ENCODE data around the gene GALNT15.
A peak's percentile ranks its signal among the peaks of the same experiment; 100 is the strongest.

Gene GALNT15

DNA sequence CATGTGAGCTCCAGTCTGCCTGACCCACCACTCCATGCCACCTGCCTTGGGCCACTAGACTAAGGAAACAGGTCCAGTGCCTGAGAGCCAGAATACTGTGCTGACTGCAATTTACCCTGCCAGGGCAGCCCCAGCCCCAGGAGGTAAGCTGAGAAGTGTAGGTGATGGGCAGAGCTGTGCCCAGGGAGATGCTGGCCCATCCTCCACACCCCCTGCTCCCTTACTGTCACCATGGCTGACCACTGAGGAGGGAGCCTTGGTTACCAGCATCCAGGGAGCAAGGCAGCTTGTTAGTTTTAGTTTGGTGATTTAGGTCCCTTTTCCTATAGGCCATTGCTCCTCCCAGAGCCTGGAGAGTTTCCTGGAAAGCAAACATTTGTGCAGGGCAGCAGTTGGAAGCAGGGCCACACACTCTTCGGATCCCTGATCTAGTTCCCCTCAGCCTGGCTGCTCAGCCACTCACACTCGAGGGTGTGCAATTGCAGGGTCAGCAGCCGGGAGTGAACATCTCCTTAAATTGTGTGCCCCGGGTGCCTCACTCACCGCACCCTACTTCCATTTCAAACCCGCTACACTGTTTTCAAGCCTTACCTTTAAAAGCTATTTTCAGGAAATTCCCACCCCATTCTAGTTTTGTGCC, 2.0 kb downstream of the GALNT15 start:
- no peak overlapping the region for H3K4me3 ChIP-seq (ENCODE audit: severe bottlenecking)
- H3K27me3 ChIP-seq (ENCODE audit: insufficient read depth, poor library complexity, severe bottlenecking): no peaks in the 10 kb centered on the region
- H3K9me3 ChIP-seq (ENCODE audit: severe bottlenecking): no peaks in the 10 kb centered on the region
- TF ChIP-seq, protein P1, sequence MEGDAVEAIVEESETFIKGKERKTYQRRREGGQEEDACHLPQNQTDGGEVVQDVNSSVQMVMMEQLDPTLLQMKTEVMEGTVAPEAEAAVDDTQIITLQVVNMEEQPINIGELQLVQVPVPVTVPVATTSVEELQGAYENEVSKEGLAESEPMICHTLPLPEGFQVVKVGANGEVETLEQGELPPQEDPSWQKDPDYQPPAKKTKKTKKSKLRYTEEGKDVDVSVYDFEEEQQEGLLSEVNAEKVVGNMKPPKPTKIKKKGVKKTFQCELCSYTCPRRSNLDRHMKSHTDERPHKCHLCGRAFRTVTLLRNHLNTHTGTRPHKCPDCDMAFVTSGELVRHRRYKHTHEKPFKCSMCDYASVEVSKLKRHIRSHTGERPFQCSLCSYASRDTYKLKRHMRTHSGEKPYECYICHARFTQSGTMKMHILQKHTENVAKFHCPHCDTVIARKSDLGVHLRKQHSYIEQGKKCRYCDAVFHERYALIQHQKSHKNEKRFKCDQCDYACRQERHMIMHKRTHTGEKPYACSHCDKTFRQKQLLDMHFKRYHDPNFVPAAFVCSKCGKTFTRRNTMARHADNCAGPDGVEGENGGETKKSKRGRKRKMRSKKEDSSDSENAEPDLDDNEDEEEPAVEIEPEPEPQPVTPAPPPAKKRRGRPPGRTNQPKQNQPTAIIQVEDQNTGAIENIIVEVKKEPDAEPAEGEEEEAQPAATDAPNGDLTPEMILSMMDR (IDR thresholded peaks at IDR 0.05; ENCODE audit: poor library complexity, severe bottlenecking): no peak
- no peak for ATAC-seq (ENCODE audit: low read depth)
- H3K36me3 ChIP-seq (ENCODE audit: low read depth): no peaks in the 10 kb centered on the region
- DNase-seq (ENCODE audit: low spot score): no peak
- no peak overlapping the region for H3K27ac ChIP-seq (ENCODE audit: poor library complexity, severe bottlenecking)
- H3K4me1 ChIP-seq (ENCODE audit: insufficient read depth, poor library complexity, severe bottlenecking): peaks cover 4% of the 10 kb centered on the region

DNA sequence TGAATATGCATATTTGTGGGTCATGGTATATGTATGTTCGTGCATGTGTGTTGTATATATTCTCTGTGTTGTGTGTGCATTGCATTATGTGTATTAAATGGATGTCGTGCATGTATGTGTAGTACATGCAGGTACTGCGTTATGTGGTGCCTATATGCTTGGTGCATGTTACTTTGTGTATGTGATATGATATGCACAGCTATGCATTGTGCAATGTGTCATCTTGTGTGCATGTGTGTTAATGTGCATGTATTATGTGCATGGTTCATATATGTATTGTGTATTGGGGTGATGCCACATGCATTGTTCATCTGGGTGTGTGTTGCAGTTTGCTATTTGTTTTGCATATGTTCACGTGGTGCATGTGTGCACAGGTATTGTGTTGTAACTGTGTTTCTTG, 2.9 kb downstream of the GALNT15 start:
- Histone ChIP-seq H3K36me3 (ENCODE audit: low read depth) (no peaks in the 10 kb centered on the region), H3K4me3 (ENCODE audit: severe bottlenecking) (no peak overlapping the region), H3K27me3 (ENCODE audit: insufficient read depth, poor library complexity, severe bottlenecking) (no peaks in the 10 kb centered on the region), H3K4me1 (ENCODE audit: insufficient read depth, poor library complexity, severe bottlenecking) (peaks cover 4% of the 10 kb centered on the region), H3K27ac (ENCODE audit: poor library complexity, severe bottlenecking) (no peak overlapping the region), H3K9me3 (ENCODE audit: severe bottlenecking) (no peaks in the 10 kb centered on the region)
- ATAC-seq (ENCODE audit: low read depth) (no peak), DNase-seq (ENCODE audit: low spot score) (no peak)
- TF ChIP-seq, protein P1 (IDR thresholded peaks at IDR 0.05; ENCODE audit: poor library complexity, severe bottlenecking): no peak

DNA sequence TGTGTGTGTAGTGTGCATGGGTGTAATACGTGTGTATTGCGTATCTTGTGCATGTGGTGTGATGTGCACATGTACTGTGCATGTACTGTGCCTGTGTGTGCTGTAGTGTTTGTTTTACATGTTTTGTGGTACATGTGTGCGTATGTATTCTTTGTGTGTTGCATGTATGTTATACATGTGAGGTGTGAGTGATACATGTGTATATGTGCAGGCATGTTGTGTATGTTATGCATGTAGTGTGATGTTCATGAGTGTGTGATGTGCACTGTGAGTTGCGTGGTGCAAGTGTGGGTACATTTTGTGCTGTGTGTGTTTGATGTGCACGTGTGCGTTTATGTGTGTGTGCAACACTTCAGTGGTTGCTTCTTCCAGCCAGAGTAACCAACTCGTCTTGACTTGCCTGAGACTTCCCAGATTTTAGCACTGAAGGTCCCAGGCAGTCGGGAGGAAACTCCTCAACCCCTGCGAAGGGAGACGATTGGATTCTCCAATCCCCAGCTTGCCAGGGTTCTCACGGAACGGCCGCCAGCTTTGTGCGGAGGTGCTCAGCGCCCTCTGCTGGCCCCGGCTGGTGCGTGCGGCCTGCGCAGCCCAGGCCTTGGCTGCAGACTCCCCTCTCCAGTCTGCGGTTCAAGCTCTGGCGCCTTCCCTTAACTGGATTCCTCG, 3.6 kb downstream of the GALNT15 start:
- H3K27me3 ChIP-seq (ENCODE audit: insufficient read depth, poor library complexity, severe bottlenecking): no peaks in the 10 kb centered on the region
- no peaks in the 10 kb centered on the region for H3K36me3 ChIP-seq (ENCODE audit: low read depth)
- peaks cover 4% of the 10 kb centered on the region for H3K4me1 ChIP-seq (ENCODE audit: insufficient read depth, poor library complexity, severe bottlenecking)
- H3K4me3 ChIP-seq (ENCODE audit: severe bottlenecking): no peak overlapping the region
- TF ChIP-seq, protein P1 (IDR thresholded peaks at IDR 0.05; ENCODE audit: poor library complexity, severe bottlenecking): peak; percentile 97
- H3K9me3 ChIP-seq (ENCODE audit: severe bottlenecking): no peaks in the 10 kb centered on the region
- no peak overlapping the region for H3K27ac ChIP-seq (ENCODE audit: poor library complexity, severe bottlenecking)
- DNase-seq (ENCODE audit: low spot score): no peak
- ATAC-seq (ENCODE audit: low read depth): peak; percentile 83

DNA sequence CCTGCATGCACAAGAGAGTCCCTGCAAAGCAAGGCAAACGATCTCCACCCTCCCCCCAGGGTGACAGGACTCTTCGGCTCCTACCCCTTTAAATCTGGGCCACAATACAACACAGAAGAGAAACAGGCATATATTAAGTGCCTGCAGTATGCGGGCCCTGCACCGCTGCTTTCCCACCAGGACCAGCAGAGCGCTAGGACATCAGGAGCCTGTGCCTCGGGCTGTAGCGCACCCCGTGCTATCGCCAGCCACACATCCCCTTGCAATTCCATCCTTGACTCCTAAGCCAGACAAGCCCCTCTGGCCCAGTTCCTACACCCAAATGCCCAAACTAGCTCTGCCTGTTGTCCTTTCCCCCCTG, 4.1 kb downstream of the GALNT15 start:
- Histone ChIP-seq H3K9me3 (ENCODE audit: severe bottlenecking) (no peaks in the 10 kb centered on the region), H3K4me1 (ENCODE audit: insufficient read depth, poor library complexity, severe bottlenecking) (peaks cover 4% of the 10 kb centered on the region), H3K27ac (ENCODE audit: poor library complexity, severe bottlenecking) (no peak overlapping the region), H3K4me3 (ENCODE audit: severe bottlenecking) (no peak overlapping the region), H3K27me3 (ENCODE audit: insufficient read depth, poor library complexity, severe bottlenecking) (no peaks in the 10 kb centered on the region), H3K36me3 (ENCODE audit: low read depth) (no peaks in the 10 kb centered on the region)
- no peak for DNase-seq (ENCODE audit: low spot score)
- no peak; the same call in 2 of the 3 replicates for ATAC-seq (ENCODE audit: low read depth)
- TF ChIP-seq, protein P1 (IDR thresholded peaks at IDR 0.05; ENCODE audit: poor library complexity, severe bottlenecking): peak; percentile 80

DNA sequence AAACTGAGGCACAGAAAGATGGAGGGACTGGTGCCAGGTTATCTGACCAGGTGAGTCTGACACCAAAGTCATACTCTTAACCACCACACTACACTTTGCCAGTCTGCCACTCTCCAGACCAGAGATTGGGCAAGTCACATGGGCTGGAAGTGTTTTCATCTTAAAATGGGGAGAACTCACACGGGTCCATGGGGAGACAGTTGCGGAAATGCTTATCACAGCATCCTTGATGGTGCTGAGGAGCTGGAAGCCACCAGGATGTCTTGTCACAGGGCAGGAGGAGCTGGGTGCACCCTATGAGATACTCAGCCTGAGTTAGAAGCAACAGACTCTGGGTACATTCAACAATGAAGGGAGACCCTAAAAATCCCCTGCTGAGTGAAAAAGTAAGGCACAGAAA, 4.8 kb downstream of the GALNT15 start:
- no peak overlapping the region for H3K27ac ChIP-seq (ENCODE audit: poor library complexity, severe bottlenecking)
- H3K27me3 ChIP-seq (ENCODE audit: insufficient read depth, poor library complexity, severe bottlenecking): no peaks in the 10 kb centered on the region
- DNase-seq (ENCODE audit: low spot score) (no peak), ATAC-seq (ENCODE audit: low read depth) (no peak)
- H3K4me3 ChIP-seq (ENCODE audit: severe bottlenecking): no peak overlapping the region
- H3K4me1 ChIP-seq (ENCODE audit: insufficient read depth, poor library complexity, severe bottlenecking): peaks cover 4% of the 10 kb centered on the region
- H3K36me3 ChIP-seq (ENCODE audit: low read depth): no peaks in the 10 kb centered on the region
- H3K9me3 ChIP-seq (ENCODE audit: severe bottlenecking): no peaks in the 10 kb centered on the region
- TF ChIP-seq, protein P1 (IDR thresholded peaks at IDR 0.05; ENCODE audit: poor library complexity, severe bottlenecking): no peak

All from RWPE2 (cell line).